Measurements from ENCODE around the gene PEX14. TPM values are rescaled to one million over a fixed set of nuclear protein-coding genes. Genes with fewer than 3 reads are reported as not detected.

The PEX14 gene
- total and polyA plus RNA-seq, 9 of the 15 experiments (the other 6 are each of a cell fraction or from before 2014, with no cell fraction given) = 2.6 to 45.7 (median 22.7) TPM

- H3K4me1 ChIP-seq (replicated peaks in 1 of 2; ENCODE audit: control insufficient read depth in 2 of 2, insufficient read depth in 2 of 2, low read length in 2 of 2) = peaks cover 0 to 7% of the 10 kb centered on the region in 2 experiments; a peak in 1 of 5 replicates
- 39% methylated on average over 6 of the region's 6 CpGs for WGBS (ENCODE audit: insufficient coverage, low coverage, missing lambda C conversion rate)
- TF ChIP-seq XRCC5 (IDR thresholded peaks at IDR 0.05; ENCODE audit: low read depth, low read length) (no peak), BCOR (IDR thresholded peaks at IDR 0.05) (no peak), RBFOX2 (IDR thresholded peaks at IDR 0.05; ENCODE audit: low read depth, low read length) (no peak), LARP7 (IDR thresholded peaks at IDR 0.05) (no peak), ZNF518B (CRISPR knock-in tag; IDR thresholded peaks at IDR 0.05) (no peak), SRSF1 (IDR thresholded peaks at IDR 0.05; ENCODE audit: low read depth, low read length) (no peak), TFE3 (CRISPR knock-in tag; IDR thresholded peaks at IDR 0.05) (no peak), BRF2 (IDR thresholded peaks at IDR 0.05; ENCODE audit: borderline replicate concordance, insufficient read depth, insufficient read length) (no peak), ZBTB43 (CRISPR knock-in tag; IDR thresholded peaks at IDR 0.05) (no peak), EP300 (IDR thresholded peaks at IDR 0.05; ENCODE audit: low read length) (no peak), SMAD1 (IDR thresholded peaks at IDR 0.05; ENCODE audit: low read depth, low read length, partially characterized antibody) (no peak), CEBPG (CRISPR knock-in tag; IDR thresholded peaks at IDR 0.05) (no peak), CEBPG (tag; conservative IDR thresholded peaks at IDR 0.05 in 1 of 2, IDR thresholded peaks at IDR 0.05 in 1 of 2) (no peak)
- no peaks in the 10 kb centered on the region for H3K79me2 ChIP-seq (ENCODE audit: control insufficient read depth, insufficient read depth, low read length)
- H3K9me1 ChIP-seq (ENCODE audit: control insufficient read depth, insufficient read depth, low read length) = no peaks in the 10 kb centered on the region
- H2AFZ ChIP-seq (ENCODE audit: low read depth, low read length) = no peak overlapping the region
- in situ Hi-C loops (cut with MboI) (no loop called here), intact Hi-C loops (cut with micrococcal nuclease) (no loop called here)
- no peaks in the 10 kb centered on the region for H4K20me1 ChIP-seq (replicated peaks; ENCODE audit: control insufficient read depth, insufficient read depth, low read length)
- H3K4me2 ChIP-seq (ENCODE audit: insufficient read depth, low read length) = no peak overlapping the region
- ChIA-PET POLR2A (interaction anchor here (2.9 kb wide), 1 partner anchor 17 kb away, joined by 9 read pairs; no protein-coding TSS in a partner anchor), CTCF (ENCODE audit: low intra/inter-chr PET ratio) (no interaction called here)
- H3K27ac ChIP-seq (ENCODE audit: extremely low read depth, low read depth, low read length) = no peak overlapping the region
- no peaks in the 10 kb centered on the region; the same call in 2 of the 3 replicates for H3K36me3 ChIP-seq (ENCODE audit: control insufficient read depth, insufficient read depth, low read length)
- DNase-seq (ENCODE audit: extremely low read depth in 1 of 4, low spot score in 3 of 4) = no peak
- H3K9me3 ChIP-seq (replicated peaks; ENCODE audit: control insufficient read depth, insufficient read depth, low read depth, low read length) = no peaks in the 10 kb centered on the region; the same call in 1 of the 2 replicates
- no peak overlapping the region for H3K9ac ChIP-seq (ENCODE audit: insufficient read depth in 1 of 2, low read depth in 2 of 2, low read length in 2 of 2)
- no peaks in the 10 kb centered on the region for H3K27me3 ChIP-seq (ENCODE audit: control insufficient read depth in 2 of 2, insufficient read depth in 2 of 2, low read length in 2 of 2)
- no peak overlapping the region for H3K4me3 ChIP-seq
- FAIRE-seq = no peak
- no peak for ATAC-seq
- BruUV-seq (replicated peaks) = no TSS peak
Measured at GRCh38 chr1:10450836-10451235, 23.9 kb upstream of the PEX14 start.
